Hematopoietic multipotent progenitor cell treated with erythropoietin and hydrocortisone succinate and interleukin-3 and kit ligand, for 4 days (in vitro differentiated cells): ENCODE measurements around the gene SAP130.
"Not testable (repeated sequence)": the region's sequence is repeated elsewhere in the genome, so short reads cannot be mapped to it uniquely, and the experiment has no call there.

Experiments
- DNase-seq: peaks from one replicate; pipeline ENCODE4 v3.0.0-alpha.2; 2015

SAP130 gene

GRCh38 chr2:127945281-127945680, 82.6 kb downstream of the SAP130 start:
- no peak for DNase-seq

GRCh38 chr2:127943186-127943585, 84.7 kb downstream of the SAP130 start:
- DNase-seq, result no peak

GRCh38 chr2:127942002-127942401, 85.9 kb downstream of the SAP130 start:
- no peak for DNase-seq

GRCh38 chr2:127941461-127941860, 86.4 kb downstream of the SAP130 start:
- DNase-seq, result no peak

- DNase-seq, result no peak
Observed at GRCh38 chr2:127940641-127941040, 87.2 kb downstream of the SAP130 start.

GRCh38 chr2:127935337-127935736, 92.5 kb downstream of the SAP130 start:
- DNase-seq, result no peak

GRCh38 chr2:127932199-127932876, 95.5 kb downstream of the SAP130 start:
- DNase-seq, result no peak

GRCh38 chr2:127929449-127929848, 98.4 kb downstream of the SAP130 start:
- DNase-seq, result no peak

GRCh38 chr2:127927384-127927783, 100.5 kb downstream of the SAP130 start:
- DNase-seq, result no peak

GRCh38 chr2:127917916-127918315, 109.9 kb downstream of the SAP130 start:
- no peak for DNase-seq

- no peak for DNase-seq
Observed at GRCh38 chr2:127913808-127914457, 113.9 kb downstream of the SAP130 start.

- DNase-seq, result no peak
Observed at GRCh38 chr2:127911737-127912136, 116.1 kb downstream of the SAP130 start.

- no peak for DNase-seq
Observed at GRCh38 chr2:127910415-127910814, 117.4 kb downstream of the SAP130 start.

- DNase-seq, result no peak
Observed at GRCh38 chr2:127909019-127909418, 118.8 kb downstream of the SAP130 start.

- DNase-seq, result not testable (repeated sequence)
Observed at GRCh38 chr2:127907733-127908400, 120.0 kb downstream of the SAP130 start.

- DNase-seq, result no peak
Observed at GRCh38 chr2:127906206-127906926, 121.5 kb downstream of the SAP130 start.

GRCh38 chr2:127901339-127902056, 126.4 kb downstream of the SAP130 start:
- no peak for DNase-seq

GRCh38 chr2:127897531-127898211, 130.2 kb downstream of the SAP130 start:
- DNase-seq, result no peak

- no peak for DNase-seq
Observed at GRCh38 chr2:127893494-127893893, 134.4 kb downstream of the SAP130 start.

- DNase-seq, result no peak
Observed at GRCh38 chr2:127893033-127893432, 134.8 kb downstream of the SAP130 start.

GRCh38 chr2:127891811-127892210, 136.0 kb downstream of the SAP130 start:
- peak; percentile 58 for DNase-seq
